MM.1S (cell line): ENCODE measurements around the gene GPHN.

Experiments used
- DNase-seq: peaks from one replicate; pipeline ENCODE4 v3.0.0-alpha.2; 2015
- H2AFZ ChIP-seq: fragments of 300-600 bp; sonication (generic); 2 replicates; pipeline ENCODE4 v1.6.0; 2016; ENCODE audit warnings: antibody characterized with exemption, low read length
- H3F3A ChIP-seq: fragments of 300-600 bp; sonication (generic); 2 replicates; pipeline ENCODE4 v1.6.1; 2016; ENCODE audit warnings: mild to moderate bottlenecking, antibody characterized with exemption, low read length, moderate library complexity, mixed read lengths; ENCODE audit not compliant: insufficient read depth
- H3K27ac ChIP-seq: fragments of 300-600 bp; sonication (generic); 2 replicates; pipeline ENCODE4 v1.5.1; 2016; ENCODE audit warnings: mild to moderate bottlenecking, low read length
- H3K27me3 ChIP-seq: fragments of 300-600 bp; sonication (generic); replicated peaks from 2 replicates; pipeline ENCODE4 v1.6.0; 2016; ENCODE audit warnings: low read length; ENCODE audit not compliant: insufficient read depth
- H3K36me3 ChIP-seq: fragments of 300-600 bp; sonication (generic); replicated peaks from 2 replicates; pipeline ENCODE4 v1.6.1; 2016; ENCODE audit warnings: mild to moderate bottlenecking, low read length, mixed read lengths; ENCODE audit not compliant: insufficient read depth
- H3K4me1 ChIP-seq: fragments of 300-600 bp; sonication (generic); 2 replicates; pipeline ENCODE4 v1.6.1; 2016; ENCODE audit warnings: low read length, mixed read lengths
- H3K4me2 ChIP-seq: fragments of 300-600 bp; sonication (generic); 2 replicates; pipeline ENCODE4 v1.6.0; 2016; ENCODE audit warnings: low read depth, low read length
- H3K4me3 ChIP-seq: fragments of 300-600 bp; sonication (generic); 2 replicates; pipeline ENCODE4 v1.5.1; 2016; ENCODE audit warnings: low read length, mixed read lengths
- H3K79me2 ChIP-seq: fragments of 300-600 bp; sonication (generic); 2 replicates; pipeline ENCODE4 v1.6.1; 2016; ENCODE audit warnings: mixed run types, low read length, mixed read lengths
- H3K9ac ChIP-seq: fragments of 300-600 bp; sonication (generic); 2 replicates; pipeline ENCODE4 v1.6.1; 2016; ENCODE audit warnings: low read length, mixed read lengths
- H3K9me2 ChIP-seq: fragments of 300-600 bp; sonication (generic); replicated peaks from 2 replicates; pipeline ENCODE4 v1.6.1; 2016; ENCODE audit warnings: mild to moderate bottlenecking, low read length, mixed read lengths; ENCODE audit not compliant: insufficient read depth
- H3K9me3 ChIP-seq: fragments of 300-600 bp; sonication (generic); replicated peaks from 2 replicates; pipeline ENCODE4 v1.6.1; 2016; ENCODE audit warnings: mild to moderate bottlenecking, low read length, mixed read lengths; ENCODE audit not compliant: insufficient read depth
- H4K20me1 ChIP-seq: fragments of 300-600 bp; sonication (generic); 2 replicates; pipeline ENCODE4 v1.6.1; 2016; ENCODE audit warnings: mild to moderate bottlenecking, low read length, moderate library complexity, mixed read lengths; ENCODE audit not compliant: insufficient read depth
- CTCF ChIP-seq: fragments of 300-600 bp; sonication (generic); IDR thresholded peaks from 2 replicates; pipeline ENCODE4 v1.5.1; 2016; ENCODE audit warnings: antibody characterized with exemption, low read length, mixed read lengths
- EZH2 ChIP-seq: fragments of 300-600 bp; sonication (generic); optimal IDR thresholded peaks from 2 replicates; pipeline ENCODE3; 2017; ENCODE audit warnings: low read depth, mild to moderate bottlenecking, antibody characterized with exemption, low read length, mixed read lengths
- EZH2phosphoT487 ChIP-seq: fragments of 300-600 bp; sonication (generic); IDR thresholded peaks from 2 replicates; pipeline ENCODE4 v1.6.1; 2018; ENCODE audit warnings: antibody characterized with exemption, low read length

Gene GPHN

DNA sequence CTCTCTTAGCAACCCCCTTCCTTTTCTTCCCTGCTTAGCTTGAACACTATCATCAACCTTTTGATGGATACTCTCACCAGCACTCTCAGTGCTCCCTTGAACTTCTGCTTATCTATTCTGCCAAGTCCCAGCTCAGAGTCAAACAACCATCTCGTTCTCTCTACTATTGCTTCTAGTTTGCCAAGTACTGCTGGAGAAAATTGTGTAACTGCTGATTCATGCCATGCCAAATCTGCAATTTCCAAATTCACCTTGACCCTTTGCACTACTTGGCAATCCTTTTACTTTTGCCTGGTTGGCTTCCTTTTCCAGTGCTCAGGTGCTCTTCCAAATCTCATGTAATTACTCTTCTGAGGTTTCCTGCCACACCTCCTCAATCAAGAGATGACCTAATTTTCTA is 24.6 kb upstream of the GPHN start:
- Histone ChIP-seq H3K4me3 (no peak overlapping the region), H3K9ac (no peak overlapping the region), H3K27ac (no peak overlapping the region), H4K20me1 (no peaks in the 10 kb centered on the region), H3K4me2 (no peak overlapping the region), H3F3A (peaks cover 5% of the 10 kb centered on the region; the same call in 1 of the 2 replicates), H3K4me1 (peaks cover 7% of the 10 kb centered on the region; the same call in 1 of the 2 replicates), H3K9me3 (no peaks in the 10 kb centered on the region), H3K27me3 (no peaks in the 10 kb centered on the region), H3K36me3 (no peaks in the 10 kb centered on the region), H3K9me2 (no peaks in the 10 kb centered on the region), H2AFZ (no peak overlapping the region), H3K79me2 (no peaks in the 10 kb centered on the region)
- no peak for DNase-seq
- no peak for TF ChIP-seq EZH2
- TF ChIP-seq CTCF: no peak
- TF ChIP-seq EZH2phosphoT487: no peak

DNA sequence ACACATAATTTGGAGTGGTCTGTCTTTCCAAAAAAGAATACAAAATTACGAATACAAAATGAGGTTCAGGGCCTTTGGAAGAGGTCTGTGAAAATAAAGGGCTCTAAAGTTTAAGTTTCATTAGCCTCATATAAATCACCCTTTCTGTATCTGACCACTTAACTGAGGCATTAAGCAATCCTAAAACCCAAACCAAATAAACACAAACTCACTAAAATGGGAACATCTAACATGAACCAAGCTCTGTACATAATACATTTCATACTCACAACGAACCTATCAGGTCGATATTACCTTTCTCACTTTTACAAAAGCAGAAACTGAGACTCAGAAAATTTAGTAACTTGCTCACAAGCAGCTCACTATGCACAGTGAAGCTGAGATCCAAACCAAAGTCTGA is 22.9 kb upstream of the GPHN start:
- H3K27me3 ChIP-seq: no peaks in the 10 kb centered on the region
- no peak overlapping the region for H2AFZ ChIP-seq
- H3K9me3 ChIP-seq: no peaks in the 10 kb centered on the region
- H3K27ac ChIP-seq: no peak overlapping the region
- H3K9me2 ChIP-seq: no peaks in the 10 kb centered on the region
- no peak overlapping the region for H3K4me3 ChIP-seq
- TF ChIP-seq EZH2: no peak
- TF ChIP-seq EZH2phosphoT487: no peak
- TF ChIP-seq CTCF: no peak
- no peak overlapping the region for H3K4me2 ChIP-seq
- peaks cover 5% of the 10 kb centered on the region; the same call in 1 of the 2 replicates for H3F3A ChIP-seq
- no peaks in the 10 kb centered on the region for H3K36me3 ChIP-seq
- DNase-seq: no peak
- no peaks in the 10 kb centered on the region for H4K20me1 ChIP-seq
- H3K9ac ChIP-seq: no peak overlapping the region
- H3K4me1 ChIP-seq: peaks cover 7% of the 10 kb centered on the region; the same call in 1 of the 2 replicates
- H3K79me2 ChIP-seq: no peaks in the 10 kb centered on the region

- Histone ChIP-seq H3K9me3 (no peaks in the 10 kb centered on the region), H3F3A (peaks cover 5% of the 10 kb centered on the region; the same call in 1 of the 2 replicates), H3K4me1 (peaks cover 7% of the 10 kb centered on the region; the same call in 1 of the 2 replicates), H3K4me2 (peak within 1 kb of the TSS; percentile 37), H3K9ac (no peak within 1 kb of the TSS), H3K4me3 (no peak within 1 kb of the TSS), H3K79me2 (no peaks in the 10 kb centered on the region), H2AFZ (no peak within 1 kb of the TSS), H3K27me3 (no peaks in the 10 kb centered on the region), H4K20me1 (no peaks in the 10 kb centered on the region), H3K27ac (peak within 1 kb of the TSS; percentile 58; the same call in 1 of the 2 replicates), H3K36me3 (no peaks in the 10 kb centered on the region), H3K9me2 (no peaks in the 10 kb centered on the region)
- no peak for TF ChIP-seq EZH2phosphoT487
- no peak for TF ChIP-seq EZH2
- no peak for TF ChIP-seq CTCF
- no peak for DNase-seq
Observed at GRCh38 chr14:66485910-66486421, 22.0 kb upstream of the GPHN start, which contains the start of gene CCDC196. Gene CCDC196, plus strand, starts transcription at chr14:66486371. Its CDS starts 132 bp downstream, at chr14:66486503.
